HG03378 (cell line): ENCODE results near the gene CPS1.

Experiments used
- ATAC-seq: cut with Tn5 transposase; IDR thresholded peaks from one replicate; pipeline ENCODE4 v1.9.1; 2021; ENCODE audit warnings: mild to moderate bottlenecking, moderate library complexity; ENCODE audit not compliant: unreplicated experiment

Gene CPS1

DNA sequence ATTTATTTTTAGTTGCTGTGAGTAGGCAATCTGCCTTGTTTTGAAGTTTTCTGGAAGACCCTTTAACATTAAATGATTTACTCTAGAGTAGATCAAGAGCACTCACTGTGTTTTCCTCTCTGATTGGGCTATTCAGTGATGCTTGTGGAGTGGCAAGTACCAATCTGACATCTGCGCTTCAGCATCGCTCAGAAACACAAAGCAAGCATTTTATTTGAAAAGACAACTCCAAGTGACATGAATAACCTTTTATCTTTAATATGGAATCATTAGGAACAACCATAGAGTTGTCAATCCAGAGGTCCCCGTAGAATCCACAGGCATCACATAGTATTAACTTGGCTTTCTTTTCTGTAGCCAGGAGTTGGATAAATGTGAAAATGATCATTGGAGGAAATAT, 114.7 kb downstream of the CPS1 start:
- no peak for ATAC-seq

DNA sequence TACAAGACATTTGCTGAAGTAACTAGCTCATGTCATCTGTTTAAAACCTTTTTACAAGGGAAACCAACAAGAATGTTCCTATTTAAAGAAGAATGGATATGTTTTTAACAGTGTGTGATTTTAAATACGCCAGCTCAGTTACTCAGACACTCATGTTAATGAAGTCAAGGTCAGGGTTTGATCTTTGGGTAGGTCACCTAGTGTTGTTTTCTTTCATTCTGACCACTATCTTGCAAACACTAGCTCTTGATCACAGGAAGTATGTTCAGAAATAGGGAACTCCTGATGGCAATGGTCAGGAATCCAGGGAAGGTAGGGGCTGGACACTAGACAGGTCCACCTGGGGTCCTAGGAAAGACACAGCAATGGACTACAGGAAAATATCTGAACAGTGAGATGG, 116.7 kb downstream of the CPS1 start:
- ATAC-seq: no peak

DNA sequence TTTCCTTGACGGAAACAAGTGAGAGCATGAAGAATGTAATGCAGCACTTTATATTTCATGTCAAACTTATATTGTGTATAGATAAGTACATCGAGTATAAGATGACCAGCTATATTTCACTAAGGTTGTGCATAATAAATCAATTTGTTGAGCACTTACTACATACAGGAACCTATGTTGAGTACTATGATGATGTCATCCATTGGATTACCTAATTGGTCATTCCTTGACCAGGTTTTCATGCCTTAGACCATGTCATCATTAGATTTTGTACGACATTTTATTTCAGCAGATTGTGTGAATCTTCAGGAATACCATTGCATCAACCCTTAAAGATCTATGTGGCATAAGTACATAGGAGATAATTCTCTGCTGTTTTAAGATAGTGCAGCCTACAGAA, 119.7 kb downstream of the CPS1 start:
- ATAC-seq: no peak

DNA sequence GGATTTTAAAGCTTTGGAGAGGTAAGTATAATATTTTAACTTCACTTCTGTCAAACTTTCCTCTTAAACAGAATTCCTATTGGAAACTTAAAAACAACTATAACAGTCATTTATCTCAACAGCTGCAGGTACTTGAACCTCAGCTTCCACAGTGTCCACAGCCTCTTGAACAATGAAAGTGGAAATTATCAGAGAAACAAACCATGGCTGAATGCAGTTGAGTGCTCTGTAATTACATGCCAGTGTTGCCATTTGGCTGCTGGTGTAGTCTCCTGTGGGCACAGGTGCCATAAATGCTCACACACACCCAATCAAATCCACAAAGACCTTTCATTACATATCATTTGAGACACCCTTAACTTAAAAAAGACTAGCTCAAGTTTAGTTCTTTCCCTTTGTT, 125.1 kb downstream of the CPS1 start:
- ATAC-seq: no peak

DNA sequence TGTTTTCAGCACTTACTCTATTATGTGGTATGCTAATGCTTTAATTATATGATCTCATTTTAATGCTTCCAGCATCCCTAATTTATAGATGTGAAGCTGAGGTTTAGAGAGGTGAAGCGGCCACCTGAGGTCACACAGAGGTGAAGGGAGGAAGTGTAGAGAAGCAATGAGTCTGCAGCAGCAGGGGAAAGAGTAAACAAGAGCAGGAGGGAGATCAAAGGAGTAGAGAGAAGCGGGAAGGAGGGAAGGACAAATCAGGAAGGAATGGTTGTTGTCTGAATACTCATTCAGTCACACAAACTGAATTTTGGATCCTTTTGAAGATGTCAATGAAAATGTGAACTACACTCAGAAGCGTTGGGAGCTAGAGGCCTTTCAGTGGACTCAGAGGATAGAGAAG, 130.0 kb downstream of the CPS1 start:
- ATAC-seq: no peak

DNA sequence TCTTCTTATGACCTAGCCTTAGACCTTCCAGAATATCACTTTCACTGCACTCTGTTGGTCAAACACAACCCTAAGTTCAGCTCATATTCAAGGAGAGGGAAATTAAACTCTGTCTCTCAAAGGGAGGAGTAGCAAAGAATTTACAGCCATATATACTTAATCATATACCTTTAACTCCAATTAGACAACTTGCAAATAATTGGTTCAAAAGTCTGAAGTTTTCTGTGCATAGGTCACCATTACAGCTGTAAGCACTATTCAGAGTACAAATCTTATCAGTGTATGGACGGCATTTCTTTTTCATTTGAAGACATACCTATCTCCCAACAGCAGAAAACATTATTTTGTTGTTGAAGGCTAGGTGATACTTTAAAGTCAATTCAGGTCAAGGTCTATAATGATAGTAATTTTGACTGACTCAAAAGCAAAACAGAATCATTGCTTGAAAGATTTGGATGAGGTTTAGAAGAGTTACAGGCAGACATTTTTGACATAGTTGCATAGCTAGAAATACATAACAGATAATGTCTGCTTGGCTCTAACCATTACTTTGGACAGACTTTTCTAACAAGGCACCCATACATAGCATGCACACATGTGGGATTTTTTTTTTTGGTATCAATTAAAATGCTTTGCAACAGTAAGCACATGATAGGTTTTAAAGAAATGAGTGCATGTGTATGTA, 131.5 kb downstream of the CPS1 start:
- ATAC-seq: no peak

DNA sequence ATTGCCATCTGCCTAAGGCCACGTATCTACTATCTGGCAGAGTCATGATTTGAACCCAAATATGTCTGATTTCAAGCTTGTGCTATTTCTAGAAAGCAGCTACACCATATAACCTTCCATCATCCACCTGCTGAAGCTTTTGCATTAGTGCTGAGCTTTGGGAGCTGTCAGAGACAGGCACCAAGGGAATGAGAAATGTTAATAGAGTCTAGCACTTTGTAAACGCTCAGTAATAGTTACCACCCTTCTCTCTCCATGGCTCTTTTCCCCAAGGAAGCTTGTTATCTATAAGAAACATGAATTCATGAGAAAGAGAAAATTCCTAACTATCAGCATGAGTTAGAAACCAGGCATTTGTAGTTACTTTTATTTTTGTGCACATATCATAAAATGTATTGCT, 151.5 kb downstream of the CPS1 start:
- ATAC-seq: no peak

DNA sequence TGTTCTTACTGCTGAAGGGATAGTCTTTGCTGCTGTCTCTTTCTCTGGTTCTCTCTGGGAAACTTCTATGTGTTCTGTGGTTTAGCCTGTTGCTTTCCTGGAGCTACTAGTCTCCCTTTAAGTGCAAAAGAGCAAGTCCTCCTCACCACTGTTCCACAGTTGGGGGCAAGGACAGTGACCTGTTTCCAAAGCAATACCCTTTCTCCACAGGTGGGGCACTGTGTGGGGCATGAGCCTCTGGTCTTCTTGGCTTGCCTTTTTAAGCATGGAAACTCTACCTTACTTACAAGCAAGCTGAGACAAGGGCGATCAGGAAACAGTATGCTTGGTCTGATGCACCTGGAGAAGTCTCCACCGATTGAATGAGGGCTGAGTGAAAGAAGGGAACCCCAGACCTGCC, 156.7 kb downstream of the CPS1 start:
- ATAC-seq: no peak

DNA sequence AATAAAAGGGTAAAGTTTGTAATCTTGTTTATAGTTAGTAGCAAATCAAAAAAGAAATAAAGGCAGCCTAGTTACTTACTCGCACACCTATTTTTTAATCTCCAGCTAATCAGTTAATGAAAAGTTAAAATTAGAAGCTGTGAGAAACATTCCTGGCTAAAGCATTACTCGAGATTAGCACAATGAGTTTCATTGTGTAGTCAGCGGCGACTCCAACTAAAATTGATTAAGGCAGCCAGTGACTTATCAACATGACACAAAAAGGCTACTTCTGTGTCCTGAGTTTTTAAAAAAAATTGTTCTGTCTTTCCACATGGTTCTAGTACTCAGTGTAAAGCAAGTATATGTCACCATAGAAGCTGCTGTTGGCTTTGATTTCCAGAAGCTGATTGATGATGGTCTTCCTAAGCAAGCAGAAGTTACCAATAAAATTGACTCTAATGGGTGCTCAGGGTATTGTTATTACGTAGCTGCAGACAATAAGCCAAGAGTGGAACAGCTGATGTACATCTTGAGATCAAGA, 159.2 kb downstream of the CPS1 start:
- no peak for ATAC-seq

DNA sequence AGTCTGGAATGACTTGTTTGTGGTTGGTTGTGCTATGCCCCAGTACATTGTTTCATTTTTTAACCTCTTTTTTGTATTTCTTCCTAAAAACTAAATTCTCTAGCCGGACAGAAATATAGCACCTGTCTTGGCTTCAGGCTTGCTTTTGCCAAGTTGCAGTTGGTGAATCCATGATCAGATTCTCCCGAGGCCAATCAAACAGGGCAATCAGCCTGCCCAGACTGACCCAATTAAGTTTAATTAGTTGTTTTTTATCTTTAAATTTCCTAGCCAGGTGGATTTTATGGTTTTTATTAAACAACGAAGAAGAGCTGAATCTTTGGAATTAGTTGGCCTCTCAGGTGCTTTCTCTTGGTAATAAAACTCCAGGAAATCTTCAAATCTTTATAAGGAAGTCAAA, 162.1 kb downstream of the CPS1 start:
- no peak for ATAC-seq

DNA sequence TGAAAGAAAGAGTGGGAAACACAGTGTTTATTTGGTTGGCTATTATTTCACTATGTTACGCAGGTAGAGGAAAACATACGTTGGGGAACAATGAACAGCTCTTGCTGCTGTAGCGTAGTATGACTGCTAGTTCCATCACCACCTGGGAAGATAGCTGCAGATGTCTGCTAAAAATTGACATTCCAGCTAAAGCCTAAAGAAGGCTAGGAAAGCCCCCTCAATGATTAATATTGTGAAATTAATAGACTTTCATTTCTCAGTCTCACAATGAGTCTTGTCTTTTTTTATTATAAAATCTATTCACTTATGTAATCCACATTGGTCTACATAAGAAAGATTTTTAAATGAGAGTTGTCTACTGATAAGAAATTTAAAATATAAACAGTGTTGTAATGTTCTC, 165.7 kb downstream of the CPS1 start:
- no peak for ATAC-seq

DNA sequence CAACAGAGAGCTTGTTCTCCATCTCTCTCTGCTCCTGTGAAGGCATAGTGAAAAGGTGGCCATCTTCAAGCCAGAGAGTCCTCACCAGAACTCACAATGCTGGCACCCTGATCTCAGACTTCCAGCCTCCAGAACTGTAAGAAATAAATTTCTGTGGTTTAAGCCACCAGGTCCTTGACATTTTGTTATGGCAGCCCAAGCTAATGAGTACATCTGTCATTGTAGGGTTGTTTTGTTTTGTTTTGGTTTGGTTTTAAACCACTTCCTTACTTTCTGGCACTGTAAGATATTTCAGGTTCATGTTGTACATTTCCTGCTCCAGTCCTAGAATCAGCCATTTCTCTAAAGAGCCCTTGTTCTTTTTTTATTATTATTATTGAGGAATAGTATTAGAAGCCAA, 171.2 kb downstream of the CPS1 start:
- no peak for ATAC-seq
